Measurements from ENCODE around the gene UPF1.

Gene UPF1

DNA sequence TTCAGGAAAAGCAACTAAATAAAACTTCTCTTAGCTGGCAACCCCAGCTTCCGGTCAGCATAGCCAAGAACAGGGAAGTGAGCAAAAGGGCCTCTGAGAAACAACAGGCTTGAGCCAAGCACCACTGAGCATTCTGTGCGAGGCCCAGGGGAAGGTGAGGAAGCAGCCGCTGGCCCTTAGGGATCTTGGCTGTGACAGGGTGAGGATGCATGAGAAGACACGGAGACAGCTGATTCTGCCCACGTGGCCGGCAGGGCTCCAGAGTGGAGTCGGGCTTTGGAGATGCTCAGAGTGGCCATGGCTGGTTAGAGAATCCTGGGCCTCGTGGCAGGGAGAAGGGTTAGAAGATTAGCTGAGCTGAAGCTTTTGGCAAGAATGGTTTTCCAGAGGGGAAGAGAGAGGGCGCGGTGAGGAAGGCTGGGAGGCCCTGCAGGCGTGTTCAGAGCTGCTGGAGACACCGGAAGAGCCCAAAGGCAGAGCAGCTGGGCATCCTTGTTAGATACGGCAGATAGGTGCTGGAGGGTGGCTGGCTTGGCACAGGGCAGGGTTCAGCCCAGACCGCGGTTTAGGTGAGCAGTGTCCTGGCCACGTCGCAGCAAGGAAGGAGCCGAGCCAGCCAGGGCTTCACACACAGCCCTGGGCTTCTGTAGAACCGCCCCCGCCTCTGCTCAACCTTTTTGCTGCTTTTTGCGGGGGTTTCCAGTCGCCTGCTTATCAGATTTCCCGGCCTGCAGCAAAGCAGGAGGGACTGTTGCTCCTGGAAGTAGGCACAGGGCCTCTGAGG lies 17.3 kb downstream of the UPF1 start:
- no peak overlapping the region for H3K4me3 ChIP-seq (ENCODE audit: low read depth, low read length)
- H3K4me1 ChIP-seq (ENCODE audit: control insufficient read depth, insufficient read depth, low read length): no peaks in the 10 kb centered on the region
- ChIA-PET CTCF (interaction anchor here (0.7 to 3.9 kb wide), 7 partner anchors 14 to 521 kb away, joined by 3 to 69 read pairs (median 3); partner anchors contain the start of gene UPF1), POLR2A (interaction anchor here (1.4 kb wide), 1 partner anchor 12 kb away, joined by 3 read pairs; no protein-coding TSS in a partner anchor)
- TF ChIP-seq ZNF266 (tag by site-specific recombination; IDR thresholded peaks at IDR 0.05; ENCODE audit: low read depth) (no peak), ZNF223 (tag by site-specific recombination; IDR thresholded peaks at IDR 0.05) (no peak), ZFHX2 (tag by site-specific recombination; conservative IDR thresholded peaks at IDR 0.05) (peak; percentile 41; the same call in 1 of the 2 replicates), EGR2 (tag by site-specific recombination; IDR thresholded peaks at IDR 0.05; ENCODE audit: low read depth) (0 out of 2 replicates have a peak, but pooled peaks have one; percentile 32)
- no peak overlapping the region for H3K27ac ChIP-seq (ENCODE audit: extremely low read depth, low read depth, low read length)
- H3K36me3 ChIP-seq (ENCODE audit: control insufficient read depth in 2 of 2, insufficient read depth in 1 of 2, low read length in 2 of 2): peaks cover 4 to 85% of the 10 kb centered on the region in 2 experiments; a peak in 1 of 3 replicates
- H3K9me3 ChIP-seq (ENCODE audit: control insufficient read depth, insufficient read depth, low read depth, low read length): no peaks in the 10 kb centered on the region

DNA sequence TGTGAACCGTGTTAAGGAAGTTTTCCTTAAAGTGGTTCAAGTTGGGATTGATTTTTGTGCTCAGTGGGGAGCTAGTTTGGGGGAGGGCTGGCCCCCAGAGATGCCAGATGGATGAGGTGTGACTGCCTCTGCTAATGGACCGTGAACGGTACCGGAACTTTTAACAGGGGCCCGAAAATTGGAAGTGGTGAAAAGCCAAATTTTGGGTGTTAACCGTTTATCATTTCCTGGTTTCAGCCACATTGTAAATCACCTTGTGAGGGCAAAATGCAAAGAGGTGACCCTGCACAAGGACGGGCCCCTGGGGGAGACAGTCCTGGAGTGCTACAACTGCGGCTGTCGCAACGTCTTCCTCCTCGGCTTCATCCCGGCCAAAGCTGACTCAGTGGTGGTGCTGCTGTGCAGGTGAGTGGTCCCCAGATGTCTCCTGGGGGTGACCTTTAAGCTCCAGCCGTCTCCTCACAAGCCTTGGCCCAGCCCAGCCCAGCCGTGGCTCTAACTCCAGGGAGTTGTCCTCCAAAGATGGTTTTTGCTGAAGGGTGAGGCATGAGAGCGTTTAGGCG lies 18.2 kb downstream of the UPF1 start:
- H3K27ac ChIP-seq (ENCODE audit: extremely low read depth, low read depth, low read length): no peak overlapping the region
- no peak for TF ChIP-seq ZNF837 (tag by site-specific recombination; IDR thresholded peaks at IDR 0.05)
- TF ChIP-seq, protein P1, sequence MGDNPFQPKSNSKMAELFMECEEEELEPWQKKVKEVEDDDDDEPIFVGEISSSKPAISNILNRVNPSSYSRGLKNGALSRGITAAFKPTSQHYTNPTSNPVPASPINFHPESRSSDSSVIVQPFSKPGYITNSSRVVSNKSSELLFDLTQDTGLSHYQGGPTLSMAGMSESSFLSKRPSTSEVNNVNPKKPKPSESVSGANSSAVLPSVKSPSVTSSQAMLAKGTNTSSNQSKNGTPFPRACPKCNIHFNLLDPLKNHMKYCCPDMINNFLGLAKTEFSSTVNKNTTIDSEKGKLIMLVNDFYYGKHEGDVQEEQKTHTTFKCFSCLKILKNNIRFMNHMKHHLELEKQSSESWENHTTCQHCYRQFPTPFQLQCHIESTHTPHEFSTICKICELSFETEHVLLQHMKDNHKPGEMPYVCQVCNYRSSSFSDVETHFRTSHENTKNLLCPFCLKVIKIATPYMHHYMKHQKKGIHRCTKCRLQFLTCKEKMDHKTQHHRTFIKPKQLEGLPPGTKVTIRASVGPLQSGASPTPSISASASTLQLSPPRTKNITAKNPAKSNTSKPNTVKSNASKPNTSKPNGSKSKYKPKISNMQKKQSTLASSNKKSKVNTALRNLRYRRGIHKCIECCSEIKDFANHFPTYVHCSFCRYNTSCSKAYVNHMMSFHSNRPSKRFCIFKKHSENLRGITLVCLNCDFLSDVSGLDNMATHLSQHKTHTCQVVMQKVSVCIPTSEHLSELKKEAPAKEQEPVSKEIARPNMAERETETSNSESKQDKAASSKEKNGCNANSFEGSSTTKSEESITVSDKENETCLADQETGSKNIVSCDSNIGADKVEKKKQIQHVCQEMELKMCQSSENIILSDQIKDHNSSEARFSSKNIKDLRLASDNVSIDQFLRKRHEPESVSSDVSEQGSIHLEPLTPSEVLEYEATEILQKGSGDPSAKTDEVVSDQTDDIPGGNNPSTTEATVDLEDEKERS (tag by site-specific recombination; IDR thresholded peaks at IDR 0.05): no peak
- TF ChIP-seq ZNF558 (tag by site-specific recombination; IDR thresholded peaks at IDR 0.05): no peak
- no peak for TF ChIP-seq ZNF501 (tag by site-specific recombination; IDR thresholded peaks at IDR 0.05)
- TF ChIP-seq ZNF350 (tag by site-specific recombination; IDR thresholded peaks at IDR 0.05): no peak
- TF ChIP-seq ZNF311 (tag by site-specific recombination; IDR thresholded peaks at IDR 0.05; ENCODE audit: borderline replicate concordance): no peak
- TF ChIP-seq, protein P2, sequence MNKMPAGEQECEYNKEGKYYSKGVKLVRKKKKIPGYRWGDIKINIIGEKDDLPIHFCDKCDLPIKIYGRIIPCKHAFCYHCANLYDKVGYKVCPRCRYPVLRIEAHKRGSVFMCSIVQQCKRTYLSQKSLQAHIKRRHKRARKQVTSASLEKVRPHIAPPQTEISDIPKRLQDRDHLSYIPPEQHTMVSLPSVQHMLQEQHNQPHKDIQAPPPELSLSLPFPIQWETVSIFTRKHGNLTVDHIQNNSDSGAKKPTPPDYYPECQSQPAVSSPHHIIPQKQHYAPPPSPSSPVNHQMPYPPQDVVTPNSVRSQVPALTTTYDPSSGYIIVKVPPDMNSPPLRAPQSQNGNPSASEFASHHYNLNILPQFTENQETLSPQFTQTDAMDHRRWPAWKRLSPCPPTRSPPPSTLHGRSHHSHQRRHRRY (tag by site-specific recombination; IDR thresholded peaks at IDR 0.05): no peak
- no peak for TF ChIP-seq ZSCAN23 (tag by site-specific recombination; IDR thresholded peaks at IDR 0.05)
- no peak for TF ChIP-seq ZNF561 (tag by site-specific recombination; IDR thresholded peaks at IDR 0.05; ENCODE audit: borderline replicate concordance)
- TF ChIP-seq, protein P3, sequence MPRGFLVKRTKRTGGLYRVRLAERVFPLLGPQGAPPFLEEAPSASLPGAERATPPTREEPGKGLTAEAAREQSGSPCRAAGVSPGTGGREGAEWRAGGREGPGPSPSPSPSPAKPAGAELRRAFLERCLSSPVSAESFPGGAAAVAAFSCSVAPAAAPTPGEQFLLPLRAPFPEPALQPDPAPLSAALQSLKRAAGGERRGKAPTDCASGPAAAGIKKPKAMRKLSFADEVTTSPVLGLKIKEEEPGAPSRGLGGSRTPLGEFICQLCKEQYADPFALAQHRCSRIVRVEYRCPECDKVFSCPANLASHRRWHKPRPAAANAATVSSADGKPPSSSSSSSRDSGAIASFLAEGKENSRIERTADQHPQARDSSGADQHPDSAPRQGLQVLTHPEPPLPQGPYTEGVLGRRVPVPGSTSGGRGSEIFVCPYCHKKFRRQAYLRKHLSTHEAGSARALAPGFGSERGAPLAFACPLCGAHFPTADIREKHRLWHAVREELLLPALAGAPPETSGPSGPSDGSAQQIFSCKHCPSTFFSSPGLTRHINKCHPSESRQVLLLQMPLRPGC (tag by site-specific recombination; IDR thresholded peaks at IDR 0.05): no peak
- no peak for TF ChIP-seq ZBTB21 (tag by site-specific recombination; IDR thresholded peaks at IDR 0.05)
- TF ChIP-seq, protein P4, sequence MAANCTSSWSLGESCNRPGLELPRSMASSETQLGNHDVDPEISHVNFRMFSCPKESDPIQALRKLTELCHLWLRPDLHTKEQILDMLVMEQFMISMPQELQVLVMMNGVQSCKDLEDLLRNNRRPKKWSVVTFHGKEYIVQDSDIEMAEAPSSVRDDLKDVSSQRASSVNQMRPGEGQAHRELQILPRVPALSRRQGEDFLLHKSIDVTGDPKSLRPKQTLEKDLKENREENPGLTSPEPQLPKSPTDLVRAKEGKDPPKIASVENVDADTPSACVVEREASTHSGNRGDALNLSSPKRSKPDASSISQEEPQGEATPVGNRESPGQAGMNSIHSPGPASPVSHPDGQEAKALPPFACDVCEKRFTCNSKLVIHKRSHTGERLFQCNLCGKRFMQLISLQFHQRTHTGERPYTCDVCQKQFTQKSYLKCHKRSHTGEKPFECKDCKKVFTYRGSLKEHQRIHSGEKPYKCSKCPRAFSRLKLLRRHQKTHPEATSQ (tag by site-specific recombination; IDR thresholded peaks at IDR 0.05): no peak
- TF ChIP-seq ZNF621 (tag by site-specific recombination; IDR thresholded peaks at IDR 0.05): no peak
- TF ChIP-seq, protein P5, sequence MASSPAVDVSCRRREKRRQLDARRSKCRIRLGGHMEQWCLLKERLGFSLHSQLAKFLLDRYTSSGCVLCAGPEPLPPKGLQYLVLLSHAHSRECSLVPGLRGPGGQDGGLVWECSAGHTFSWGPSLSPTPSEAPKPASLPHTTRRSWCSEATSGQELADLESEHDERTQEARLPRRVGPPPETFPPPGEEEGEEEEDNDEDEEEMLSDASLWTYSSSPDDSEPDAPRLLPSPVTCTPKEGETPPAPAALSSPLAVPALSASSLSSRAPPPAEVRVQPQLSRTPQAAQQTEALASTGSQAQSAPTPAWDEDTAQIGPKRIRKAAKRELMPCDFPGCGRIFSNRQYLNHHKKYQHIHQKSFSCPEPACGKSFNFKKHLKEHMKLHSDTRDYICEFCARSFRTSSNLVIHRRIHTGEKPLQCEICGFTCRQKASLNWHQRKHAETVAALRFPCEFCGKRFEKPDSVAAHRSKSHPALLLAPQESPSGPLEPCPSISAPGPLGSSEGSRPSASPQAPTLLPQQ (tag by site-specific recombination; IDR thresholded peaks at IDR 0.05): no peak
- no peak for TF ChIP-seq ZNF155 (tag by site-specific recombination; IDR thresholded peaks at IDR 0.05)
- TF ChIP-seq, protein P6, sequence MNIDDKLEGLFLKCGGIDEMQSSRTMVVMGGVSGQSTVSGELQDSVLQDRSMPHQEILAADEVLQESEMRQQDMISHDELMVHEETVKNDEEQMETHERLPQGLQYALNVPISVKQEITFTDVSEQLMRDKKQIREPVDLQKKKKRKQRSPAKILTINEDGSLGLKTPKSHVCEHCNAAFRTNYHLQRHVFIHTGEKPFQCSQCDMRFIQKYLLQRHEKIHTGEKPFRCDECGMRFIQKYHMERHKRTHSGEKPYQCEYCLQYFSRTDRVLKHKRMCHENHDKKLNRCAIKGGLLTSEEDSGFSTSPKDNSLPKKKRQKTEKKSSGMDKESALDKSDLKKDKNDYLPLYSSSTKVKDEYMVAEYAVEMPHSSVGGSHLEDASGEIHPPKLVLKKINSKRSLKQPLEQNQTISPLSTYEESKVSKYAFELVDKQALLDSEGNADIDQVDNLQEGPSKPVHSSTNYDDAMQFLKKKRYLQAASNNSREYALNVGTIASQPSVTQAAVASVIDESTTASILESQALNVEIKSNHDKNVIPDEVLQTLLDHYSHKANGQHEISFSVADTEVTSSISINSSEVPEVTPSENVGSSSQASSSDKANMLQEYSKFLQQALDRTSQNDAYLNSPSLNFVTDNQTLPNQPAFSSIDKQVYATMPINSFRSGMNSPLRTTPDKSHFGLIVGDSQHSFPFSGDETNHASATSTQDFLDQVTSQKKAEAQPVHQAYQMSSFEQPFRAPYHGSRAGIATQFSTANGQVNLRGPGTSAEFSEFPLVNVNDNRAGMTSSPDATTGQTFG (tag by site-specific recombination; IDR thresholded peaks at IDR 0.05; ENCODE audit: borderline replicate concordance): no peak

More for the DNA sequence above, 18.2 kb downstream of the UPF1 start:
- POLR2A ChIA-PET: interaction anchor here (1.2 kb wide), 1 partner anchor 9 kb away, joined by 3 read pairs; no protein-coding TSS in a partner anchor
- CTCF ChIA-PET: interaction anchor here (0.7 kb wide), 1 partner anchor 16 kb away, joined by 3 read pairs; no protein-coding TSS in a partner anchor
- peaks cover 4 to 92% of the 10 kb centered on the region in 2 experiments; a peak in 1 of 3 replicates for H3K36me3 ChIP-seq (ENCODE audit: control insufficient read depth in 2 of 2, insufficient read depth in 1 of 2, low read length in 2 of 2)
- H3K4me1 ChIP-seq (ENCODE audit: control insufficient read depth, insufficient read depth, low read length): no peaks in the 10 kb centered on the region
- H3K4me3 ChIP-seq (ENCODE audit: low read depth, low read length): no peak overlapping the region
- no peaks in the 10 kb centered on the region for H3K9me3 ChIP-seq (ENCODE audit: control insufficient read depth, insufficient read depth, low read depth, low read length)

Data from HEK293 (cell line).